ENCODE data around the gene TLE1. TPM values are rescaled to one million over a fixed set of nuclear protein-coding genes. Genes with fewer than 3 reads are reported as not detected.

Gene TLE1
- total and polyA plus RNA-seq, 10 of the 15 experiments (the other 5 are each of a cell fraction or from before 2014, with no cell fraction given), result 0.04 to 0.23 (median 0.10) TPM; not detected in 6

DNA sequence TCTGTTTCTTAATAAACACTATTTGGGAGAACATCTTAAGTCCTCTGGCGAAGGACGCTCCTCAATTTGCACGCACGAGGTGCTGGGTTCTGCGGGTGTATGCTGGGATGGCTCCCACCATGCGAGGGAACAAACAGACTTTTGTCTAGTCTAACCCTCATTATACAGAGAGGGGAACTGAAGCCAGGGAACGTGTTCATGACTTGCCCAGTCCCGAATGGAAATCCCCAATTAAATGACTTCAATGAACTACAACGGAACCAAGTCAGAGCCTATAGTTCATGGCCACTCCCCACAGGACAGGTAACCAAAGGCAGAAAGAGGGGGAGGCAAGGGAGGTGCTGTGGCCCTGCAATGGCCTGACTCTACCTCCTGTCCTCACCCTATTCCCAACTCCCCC is 9.3 kb downstream of the TLE1 start (continued):
- no peak for TF ChIP-seq CEBPB (IDR thresholded peaks at IDR 0.05; ENCODE audit: borderline replicate concordance in 1 of 2, low read depth in 2 of 2, low read length in 2 of 2)
- TF ChIP-seq TCF12 (IDR thresholded peaks at IDR 0.05; ENCODE audit: low read depth, low read length), result no peak
- TF ChIP-seq CHD1 (IDR thresholded peaks at IDR 0.05; ENCODE audit: low read depth, low read length), result no peak

- no peak overlapping the region for H2AFZ ChIP-seq (ENCODE audit: control insufficient read depth, low read depth, low read length)
- CTCF ChIA-PET, result no interaction called here
- in situ Hi-C loops (cut with MboI), result no loop called here
Observed at GRCh38 chr9:81678088-81678487, 11.3 kb downstream of the TLE1 start.

More at GRCh38 chr9:81678088-81678487, 11.3 kb downstream of the TLE1 start:
- intact Hi-C loops (cut with micrococcal nuclease; ENCODE audit: unreplicated experiment), result no loop called here
- Histone ChIP-seq H4K20me1 (ENCODE audit: control insufficient read depth, insufficient read depth) (no peaks in the 10 kb centered on the region), H3K4me3 (no peak overlapping the region), H3K27ac (ENCODE audit: control insufficient read depth, insufficient read depth) (no peak overlapping the region), H3K9ac (ENCODE audit: control insufficient read depth, insufficient read depth, low read length) (no peak overlapping the region), H3K9me3 (replicated peaks; ENCODE audit: control insufficient read depth, insufficient read depth, low read length) (no peaks in the 10 kb centered on the region), H3K4me1 (ENCODE audit: control insufficient read depth, insufficient read depth, low read length) (no peaks in the 10 kb centered on the region), H3K79me2 (ENCODE audit: control insufficient read depth, insufficient read depth, low read length) (no peaks in the 10 kb centered on the region), H3K27me3 (replicated peaks in 1 of 2; ENCODE audit: control insufficient read depth in 2 of 2, insufficient read depth in 2 of 2, low read length in 1 of 2) (no peaks in the 10 kb centered on the region), H3K4me2 (ENCODE audit: control insufficient read depth, insufficient read depth) (no peak overlapping the region), H3K36me3 (ENCODE audit: control insufficient read depth in 2 of 2, insufficient read depth in 2 of 2, low read length in 1 of 2) (no peaks in the 10 kb centered on the region)
- ATAC-seq (no peak), DNase-seq (ENCODE audit: low read depth, low spot score) (no peak), FAIRE-seq (no peak)
- 25% methylated on average over 1 of the region's 1 CpG for whole genome bisulfite sequencing (ENCODE audit: insufficient coverage, insufficient replicate concordance, low lambda C conversion rate, missing lambda C conversion rate)
- SMC1A ChIA-PET (ENCODE audit: uncharacterized antibody, unreplicated experiment), result no interaction called here
- POLR2A ChIA-PET, result no interaction called here
- BruUV-seq (replicated peaks), result no TSS peak
- TF ChIP-seq, protein P1, sequence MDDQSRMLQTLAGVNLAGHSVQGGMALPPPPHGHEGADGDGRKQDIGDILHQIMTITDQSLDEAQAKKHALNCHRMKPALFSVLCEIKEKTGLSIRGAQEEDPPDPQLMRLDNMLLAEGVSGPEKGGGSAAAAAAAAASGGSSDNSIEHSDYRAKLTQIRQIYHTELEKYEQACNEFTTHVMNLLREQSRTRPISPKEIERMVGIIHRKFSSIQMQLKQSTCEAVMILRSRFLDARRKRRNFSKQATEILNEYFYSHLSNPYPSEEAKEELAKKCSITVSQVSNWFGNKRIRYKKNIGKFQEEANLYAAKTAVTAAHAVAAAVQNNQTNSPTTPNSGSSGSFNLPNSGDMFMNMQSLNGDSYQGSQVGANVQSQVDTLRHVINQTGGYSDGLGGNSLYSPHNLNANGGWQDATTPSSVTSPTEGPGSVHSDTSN (IDR thresholded peaks at IDR 0.05; ENCODE audit: insufficient replicate concordance, low read depth, low read length), result no peak
- no peak for TF ChIP-seq BACH1 (IDR thresholded peaks at IDR 0.05; ENCODE audit: borderline replicate concordance)
- TF ChIP-seq, protein P2, sequence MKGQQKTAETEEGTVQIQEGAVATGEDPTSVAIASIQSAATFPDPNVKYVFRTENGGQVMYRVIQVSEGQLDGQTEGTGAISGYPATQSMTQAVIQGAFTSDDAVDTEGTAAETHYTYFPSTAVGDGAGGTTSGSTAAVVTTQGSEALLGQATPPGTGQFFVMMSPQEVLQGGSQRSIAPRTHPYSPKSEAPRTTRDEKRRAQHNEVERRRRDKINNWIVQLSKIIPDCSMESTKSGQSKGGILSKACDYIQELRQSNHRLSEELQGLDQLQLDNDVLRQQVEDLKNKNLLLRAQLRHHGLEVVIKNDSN (IDR thresholded peaks at IDR 0.05; ENCODE audit: borderline replicate concordance, extremely low read length, insufficient read depth, low read depth, low read length), result no peak
- no peak for TF ChIP-seq MYB (IDR thresholded peaks at IDR 0.05; ENCODE audit: borderline replicate concordance, low read depth, low read length)
- RAD21 ChIA-PET (ENCODE audit: unreplicated experiment), result interaction anchor here (0.6 kb wide), 1 partner anchor 367 kb away, joined by 3 read pairs; no protein-coding TSS in a partner anchor

Measured in GM12878 (cell line).